ENCODE data around the gene CLDN19. TPM values are rescaled to one million over a fixed set of nuclear protein-coding genes. Genes with fewer than 3 reads are reported as not detected.

The CLDN19 gene
- total and polyA plus RNA-seq, 2 of the 8 experiments (the other 6 are each of a cell fraction or from before 2014, with no cell fraction given) = 9.7 to 17.2 TPM

DNA sequence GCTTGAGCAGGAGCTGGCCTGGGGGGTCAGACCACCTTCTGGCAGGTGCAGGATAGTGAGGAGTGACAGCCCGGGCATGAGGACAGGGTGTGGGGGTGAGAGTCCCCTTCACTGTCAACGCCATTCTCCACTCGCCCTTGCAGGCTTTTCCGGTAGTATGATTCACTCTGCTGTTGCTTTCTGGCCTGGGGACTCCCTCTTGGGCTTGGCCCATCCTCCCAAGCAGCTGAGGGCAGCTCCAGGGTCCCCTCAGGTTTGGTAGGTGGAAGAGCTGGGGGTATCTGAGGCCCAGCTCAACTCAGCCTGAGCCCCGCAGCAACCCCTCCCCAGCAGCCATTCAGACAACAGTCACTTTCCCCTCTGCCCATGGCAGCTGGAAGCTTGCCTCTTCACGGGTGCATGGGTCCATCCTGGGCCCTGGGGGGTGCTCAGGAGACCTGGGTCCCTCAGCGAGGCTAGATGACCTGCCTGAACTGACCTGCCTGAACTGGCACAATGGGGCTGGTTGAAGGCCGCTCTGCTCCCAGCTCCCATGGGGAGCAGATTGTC lies 1.3 kb downstream of the CLDN19 start (continued):
- no peak for TF ChIP-seq SUZ12 (IDR thresholded peaks at IDR 0.05; ENCODE audit: low read length)
- TF ChIP-seq EZH2 (IDR thresholded peaks at IDR 0.05; ENCODE audit: low read depth, low read length, severe bottlenecking) = no peak
- no peak for TF ChIP-seq CEBPB (IDR thresholded peaks at IDR 0.05; ENCODE audit: low read depth, low read length)
- no peak for TF ChIP-seq CBX5 (IDR thresholded peaks at IDR 0.05; ENCODE audit: low read depth, low read length)

Measured in H1 (cell line).